EH (cell line): Measurements from ENCODE around the gene SLC22A23.

Source experiments
- DNase-seq: peaks from one replicate; pipeline ENCODE4 v3.0.0-alpha.2; 2015; ENCODE audit warnings: low read depth

The SLC22A23 gene

GRCh38 chr6:3283241-3283640, 173.6 kb downstream of the SLC22A23 start:
- DNase-seq: no peak

- DNase-seq: no peak
Observed at GRCh38 chr6:3282476-3283236, 174.2 kb downstream of the SLC22A23 start.

- peak; percentile 82 for DNase-seq
Observed at GRCh38 chr6:3281631-3282475, 175.0 kb downstream of the SLC22A23 start.

- peak; percentile 7 for DNase-seq
Observed at GRCh38 chr6:3280866-3281465, 175.9 kb downstream of the SLC22A23 start.

GRCh38 chr6:3280091-3280490, 176.8 kb downstream of the SLC22A23 start:
- no peak for DNase-seq

GRCh38 chr6:3278691-3279090, 178.2 kb downstream of the SLC22A23 start:
- DNase-seq: no peak

GRCh38 chr6:3277851-3278416, 178.9 kb downstream of the SLC22A23 start:
- no peak for DNase-seq

GRCh38 chr6:3277251-3277650, 179.6 kb downstream of the SLC22A23 start:
- DNase-seq: peak; percentile 21

GRCh38 chr6:3276174-3277167, 180.4 kb downstream of the SLC22A23 start:
- no peak for DNase-seq

GRCh38 chr6:3273707-3274521, 182.9 kb downstream of the SLC22A23 start:
- peak; percentile 15 for DNase-seq

GRCh38 chr6:3272911-3273547, 183.8 kb downstream of the SLC22A23 start:
- no peak for DNase-seq

GRCh38 chr6:3271756-3272155, 185.1 kb downstream of the SLC22A23 start:
- no peak for DNase-seq

GRCh38 chr6:3270258-3270657, 186.6 kb downstream of the SLC22A23 start:
- no peak for DNase-seq

- DNase-seq: no peak
Observed at GRCh38 chr6:3269281-3269975, 187.4 kb downstream of the SLC22A23 start.

GRCh38 chr6:3268680-3269079, 188.2 kb downstream of the SLC22A23 start:
- DNase-seq: no peak

- no peak for DNase-seq
Observed at GRCh38 chr6:3267162-3267561, 189.7 kb downstream of the SLC22A23 start.

- no peak for DNase-seq
Observed at GRCh38 chr6:3266170-3266569, 190.7 kb downstream of the SLC22A23 start.

- no peak for DNase-seq
Observed at GRCh38 chr6:3265671-3266070, 191.2 kb downstream of the SLC22A23 start.

GRCh38 chr6:3264356-3264755, 192.5 kb downstream of the SLC22A23 start:
- DNase-seq: no peak
